Osteocyte (in vitro differentiated cells): ENCODE data around the gene NIPAL3. TPM values are rescaled to one million over a fixed set of nuclear protein-coding genes. Genes with fewer than 3 reads are reported as not detected.

ENCODE experiments used
- DNase-seq: peaks from one replicate; pipeline ENCODE4 v3.0.0; 2021; ENCODE audit warnings: mixed read lengths; ENCODE audit not compliant: unreplicated experiment; ENCODE audit errors: extremely low spot score
- H3K27ac Mint-ChIP-seq: one replicate; pipeline ENCODE4 v1.8.0; 2021; ENCODE audit warnings: mild to moderate bottlenecking, mixed read lengths; ENCODE audit not compliant: unreplicated experiment
- H3K27me3 Mint-ChIP-seq: one replicate; pipeline ENCODE4 v1.8.0; 2021; ENCODE audit warnings: mixed read lengths; ENCODE audit not compliant: unreplicated experiment
- H3K36me3 Mint-ChIP-seq: one replicate; pipeline ENCODE4 v1.8.0; 2021; ENCODE audit warnings: mixed read lengths; ENCODE audit not compliant: unreplicated experiment
- H3K4me1 Mint-ChIP-seq: one replicate; pipeline ENCODE4 v1.8.0; 2021; ENCODE audit warnings: mixed read lengths; ENCODE audit not compliant: unreplicated experiment
- H3K4me3 Mint-ChIP-seq: one replicate; pipeline ENCODE4 v1.8.0; 2021; ENCODE audit warnings: mild to moderate bottlenecking, moderate library complexity, mixed read lengths; ENCODE audit not compliant: unreplicated experiment
- H3K9me3 Mint-ChIP-seq: one replicate; pipeline ENCODE4 v1.8.0; 2021; ENCODE audit warnings: mixed read lengths; ENCODE audit not compliant: unreplicated experiment
- total RNA-seq: library from RNA; stranded (reverse); gene quantifications from 2 replicates; pipeline ENCODE4 v1.2.1, GENCODE V29; 2021
- TF ChIP-seq, protein P1 (sequence below): fragments of 200-600 bp; sonication (generic); IDR thresholded peaks from 2 replicates; pipeline ENCODE4 v1.5.0; 2021; ENCODE audit warnings: antibody characterized with exemption, mild to moderate bottlenecking, moderate library complexity

NIPAL3 gene
- total RNA-seq, 1 donor from 2014 or later = 25.8 TPM

DNA sequence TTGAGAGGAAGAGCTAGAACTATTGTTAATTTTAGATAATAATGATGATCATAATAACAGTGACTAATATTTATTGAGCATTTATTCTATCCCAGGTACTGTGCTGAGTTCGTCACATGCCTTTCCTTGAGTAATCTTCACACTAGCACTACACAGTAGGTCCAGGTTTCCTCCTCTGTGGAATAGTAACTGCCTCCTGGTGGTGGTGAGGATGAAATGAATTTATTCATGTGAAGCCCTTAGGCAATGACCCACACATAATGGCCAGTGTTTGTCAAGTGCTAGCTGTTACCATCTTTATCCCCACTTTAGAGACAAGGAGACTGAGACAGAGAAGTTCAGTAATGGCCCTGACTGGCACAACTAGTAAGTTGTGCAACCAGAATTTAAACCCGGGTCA is 5.9 kb downstream of the NIPAL3 start:
- no peaks in the 10 kb centered on the region for H3K27me3 Mint-ChIP-seq
- H3K36me3 Mint-ChIP-seq = peaks cover 17% of the 10 kb centered on the region
- TF ChIP-seq, protein P1, sequence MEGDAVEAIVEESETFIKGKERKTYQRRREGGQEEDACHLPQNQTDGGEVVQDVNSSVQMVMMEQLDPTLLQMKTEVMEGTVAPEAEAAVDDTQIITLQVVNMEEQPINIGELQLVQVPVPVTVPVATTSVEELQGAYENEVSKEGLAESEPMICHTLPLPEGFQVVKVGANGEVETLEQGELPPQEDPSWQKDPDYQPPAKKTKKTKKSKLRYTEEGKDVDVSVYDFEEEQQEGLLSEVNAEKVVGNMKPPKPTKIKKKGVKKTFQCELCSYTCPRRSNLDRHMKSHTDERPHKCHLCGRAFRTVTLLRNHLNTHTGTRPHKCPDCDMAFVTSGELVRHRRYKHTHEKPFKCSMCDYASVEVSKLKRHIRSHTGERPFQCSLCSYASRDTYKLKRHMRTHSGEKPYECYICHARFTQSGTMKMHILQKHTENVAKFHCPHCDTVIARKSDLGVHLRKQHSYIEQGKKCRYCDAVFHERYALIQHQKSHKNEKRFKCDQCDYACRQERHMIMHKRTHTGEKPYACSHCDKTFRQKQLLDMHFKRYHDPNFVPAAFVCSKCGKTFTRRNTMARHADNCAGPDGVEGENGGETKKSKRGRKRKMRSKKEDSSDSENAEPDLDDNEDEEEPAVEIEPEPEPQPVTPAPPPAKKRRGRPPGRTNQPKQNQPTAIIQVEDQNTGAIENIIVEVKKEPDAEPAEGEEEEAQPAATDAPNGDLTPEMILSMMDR = no peak
- no peak for DNase-seq
- no peak overlapping the region for H3K4me3 Mint-ChIP-seq
- peaks cover 17% of the 10 kb centered on the region for H3K4me1 Mint-ChIP-seq
- H3K9me3 Mint-ChIP-seq = no peaks in the 10 kb centered on the region
- no peak overlapping the region for H3K27ac Mint-ChIP-seq

DNA sequence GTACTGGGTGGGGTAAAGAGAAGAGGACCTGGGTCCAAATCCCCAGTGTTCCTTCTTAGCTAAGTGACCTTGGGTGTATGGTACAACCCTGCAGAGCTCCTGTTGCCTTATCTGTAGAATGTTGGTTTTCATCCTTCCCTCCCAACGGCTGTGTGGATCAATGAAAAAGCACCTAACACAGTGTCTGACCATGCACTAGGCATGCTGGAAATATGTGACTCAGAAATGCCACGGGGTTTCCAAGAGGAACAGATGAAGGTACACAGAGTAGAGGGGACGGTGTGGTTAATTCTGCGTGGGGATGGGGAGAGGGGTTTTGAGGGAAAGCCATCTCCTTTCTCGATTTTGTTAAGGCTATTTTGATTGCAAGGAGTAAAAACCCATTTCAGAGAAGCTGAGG is 8.6 kb downstream of the NIPAL3 start:
- H3K4me3 Mint-ChIP-seq = no peak overlapping the region
- TF ChIP-seq, protein P1 = no peak
- peaks cover 17% of the 10 kb centered on the region for H3K36me3 Mint-ChIP-seq
- H3K27ac Mint-ChIP-seq = no peak overlapping the region
- H3K9me3 Mint-ChIP-seq = no peaks in the 10 kb centered on the region
- H3K4me1 Mint-ChIP-seq = peaks cover under 1% of the 10 kb centered on the region
- H3K27me3 Mint-ChIP-seq = no peaks in the 10 kb centered on the region
- no peak for DNase-seq

DNA sequence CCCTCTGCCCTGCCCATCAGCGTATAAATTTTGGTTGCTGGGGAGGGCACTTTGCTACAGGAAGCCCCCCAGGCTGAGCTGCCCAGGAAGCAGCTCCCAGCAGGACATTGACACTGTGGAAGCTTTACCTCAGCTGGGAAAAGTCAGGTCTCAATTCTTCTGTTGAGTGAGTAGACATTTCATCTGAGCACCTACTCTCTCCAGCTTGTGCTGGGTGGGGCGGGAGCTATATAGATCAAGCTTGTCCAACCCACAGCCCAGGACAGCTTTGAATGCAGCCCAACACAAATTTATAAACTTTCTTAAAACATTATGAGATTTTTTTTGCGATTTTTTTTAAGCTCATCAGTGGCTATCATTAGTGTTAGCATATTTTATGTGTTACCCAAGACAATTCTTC is 9.4 kb downstream of the NIPAL3 start:
- Mint-ChIP-seq H3K9me3 (no peaks in the 10 kb centered on the region), H3K4me1 (no peaks in the 10 kb centered on the region), H3K36me3 (peaks cover 17% of the 10 kb centered on the region), H3K27ac (no peak overlapping the region), H3K4me3 (no peak overlapping the region), H3K27me3 (no peaks in the 10 kb centered on the region)
- TF ChIP-seq, protein P1 = no peak
- DNase-seq = no peak

DNA sequence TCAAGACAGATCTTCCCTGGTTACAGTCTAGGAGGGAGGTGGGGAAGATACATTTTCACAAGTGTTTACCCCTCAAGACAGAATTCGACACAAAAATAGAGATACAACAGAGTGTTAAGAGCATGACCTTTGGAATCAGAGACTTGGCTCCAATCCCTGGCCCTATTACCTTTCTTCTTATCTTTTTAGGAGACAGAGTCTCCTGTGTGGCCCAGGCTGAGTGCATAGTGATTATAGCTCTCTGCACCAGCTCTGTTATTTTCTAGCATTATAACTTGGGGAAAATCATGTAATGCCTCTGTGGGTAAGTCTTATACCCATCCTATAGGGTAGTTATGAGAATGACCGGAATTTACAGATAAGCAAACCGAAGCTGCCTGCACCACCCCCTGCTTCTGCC is 9.8 kb downstream of the NIPAL3 start:
- Mint-ChIP-seq H3K27me3 (no peaks in the 10 kb centered on the region), H3K27ac (no peak overlapping the region), H3K4me3 (no peak overlapping the region), H3K4me1 (no peaks in the 10 kb centered on the region), H3K36me3 (peaks cover 17% of the 10 kb centered on the region), H3K9me3 (no peaks in the 10 kb centered on the region)
- TF ChIP-seq, protein P1 = no peak
- no peak for DNase-seq

DNA sequence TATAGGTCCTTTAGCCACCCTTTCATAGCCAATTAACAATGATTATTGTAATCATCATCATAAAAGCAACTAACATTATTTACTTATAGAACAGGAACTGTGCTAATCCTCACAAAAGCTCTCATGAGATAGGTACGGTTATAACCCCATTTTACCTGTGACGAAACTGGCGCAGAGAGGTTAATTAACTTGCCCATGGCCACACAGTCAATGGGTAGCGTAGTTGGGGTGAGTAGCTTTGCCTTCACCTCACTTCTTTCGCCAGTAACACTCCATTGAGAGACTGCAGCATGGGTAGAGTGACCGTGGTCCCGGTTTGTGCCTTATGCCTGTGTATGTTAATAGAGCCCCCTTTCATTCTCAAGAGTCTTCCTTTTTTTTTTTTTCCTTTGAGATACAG is 10.3 kb downstream of the NIPAL3 start:
- Mint-ChIP-seq H3K36me3 (peaks cover 16% of the 10 kb centered on the region), H3K9me3 (no peaks in the 10 kb centered on the region), H3K4me1 (no peaks in the 10 kb centered on the region), H3K4me3 (no peak overlapping the region), H3K27me3 (no peaks in the 10 kb centered on the region), H3K27ac (no peak overlapping the region)
- no peak for DNase-seq
- TF ChIP-seq, protein P1 = no peak
